Measurements from ENCODE around the gene FBXW12.

DNA sequence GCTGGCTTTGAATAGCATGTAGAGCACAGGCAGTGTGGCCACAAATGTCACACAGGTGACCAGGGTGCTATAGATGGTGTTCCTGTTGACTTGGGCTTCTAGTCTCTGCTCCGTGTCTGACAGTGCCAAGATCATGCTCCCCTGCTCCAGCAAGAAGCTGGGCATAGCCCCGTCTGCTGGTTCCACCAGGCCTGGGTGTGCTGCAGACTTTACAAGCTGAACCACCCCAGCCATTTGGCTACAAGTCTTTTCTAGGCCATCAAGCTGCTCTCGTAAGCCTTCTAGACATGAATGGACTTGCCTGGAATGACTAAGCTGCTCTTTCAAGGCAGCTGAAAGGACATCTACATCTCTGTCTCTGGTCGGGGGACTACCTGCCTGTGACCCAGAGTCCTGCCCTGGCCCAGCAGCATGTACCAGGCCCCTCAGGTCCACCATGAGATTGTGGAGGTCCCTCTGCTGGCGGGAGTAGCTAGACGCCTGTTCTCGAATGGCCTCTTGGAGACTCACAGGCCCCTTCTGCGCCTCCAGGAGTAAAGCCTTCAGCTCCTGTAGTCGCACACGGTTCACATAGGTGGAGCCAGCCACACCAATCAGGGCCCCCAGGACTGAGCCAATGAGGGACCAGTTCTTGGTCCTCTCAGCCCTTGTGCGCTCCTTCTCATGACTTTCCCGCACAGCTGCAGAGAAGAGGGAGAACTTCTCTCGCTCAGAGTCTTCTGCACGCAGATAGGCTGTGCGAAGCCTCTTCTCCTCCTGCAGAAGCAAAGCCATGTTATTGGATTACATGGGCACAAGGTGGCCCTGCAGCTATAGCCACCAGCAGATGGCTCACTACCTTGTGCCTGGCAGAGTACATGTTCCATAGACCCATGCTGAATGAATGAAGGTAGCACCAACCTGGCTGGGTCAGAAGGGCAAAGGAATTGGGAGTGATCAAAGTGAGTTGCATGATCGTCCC, 60.7 kb downstream of the FBXW12 start:
- TF ChIP-seq, protein P1, sequence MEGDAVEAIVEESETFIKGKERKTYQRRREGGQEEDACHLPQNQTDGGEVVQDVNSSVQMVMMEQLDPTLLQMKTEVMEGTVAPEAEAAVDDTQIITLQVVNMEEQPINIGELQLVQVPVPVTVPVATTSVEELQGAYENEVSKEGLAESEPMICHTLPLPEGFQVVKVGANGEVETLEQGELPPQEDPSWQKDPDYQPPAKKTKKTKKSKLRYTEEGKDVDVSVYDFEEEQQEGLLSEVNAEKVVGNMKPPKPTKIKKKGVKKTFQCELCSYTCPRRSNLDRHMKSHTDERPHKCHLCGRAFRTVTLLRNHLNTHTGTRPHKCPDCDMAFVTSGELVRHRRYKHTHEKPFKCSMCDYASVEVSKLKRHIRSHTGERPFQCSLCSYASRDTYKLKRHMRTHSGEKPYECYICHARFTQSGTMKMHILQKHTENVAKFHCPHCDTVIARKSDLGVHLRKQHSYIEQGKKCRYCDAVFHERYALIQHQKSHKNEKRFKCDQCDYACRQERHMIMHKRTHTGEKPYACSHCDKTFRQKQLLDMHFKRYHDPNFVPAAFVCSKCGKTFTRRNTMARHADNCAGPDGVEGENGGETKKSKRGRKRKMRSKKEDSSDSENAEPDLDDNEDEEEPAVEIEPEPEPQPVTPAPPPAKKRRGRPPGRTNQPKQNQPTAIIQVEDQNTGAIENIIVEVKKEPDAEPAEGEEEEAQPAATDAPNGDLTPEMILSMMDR (IDR thresholded peaks at IDR 0.05; ENCODE audit: poor library complexity, severe bottlenecking): no peak
- TF ChIP-seq RAD21 (conservative IDR thresholded peaks at IDR 0.05): no peak
- TF ChIP-seq EZH2 (IDR thresholded peaks at IDR 0.05; ENCODE audit: borderline replicate concordance, insufficient read depth, low read length, poor library complexity, severe bottlenecking): no peak
- TF ChIP-seq, protein P2, sequence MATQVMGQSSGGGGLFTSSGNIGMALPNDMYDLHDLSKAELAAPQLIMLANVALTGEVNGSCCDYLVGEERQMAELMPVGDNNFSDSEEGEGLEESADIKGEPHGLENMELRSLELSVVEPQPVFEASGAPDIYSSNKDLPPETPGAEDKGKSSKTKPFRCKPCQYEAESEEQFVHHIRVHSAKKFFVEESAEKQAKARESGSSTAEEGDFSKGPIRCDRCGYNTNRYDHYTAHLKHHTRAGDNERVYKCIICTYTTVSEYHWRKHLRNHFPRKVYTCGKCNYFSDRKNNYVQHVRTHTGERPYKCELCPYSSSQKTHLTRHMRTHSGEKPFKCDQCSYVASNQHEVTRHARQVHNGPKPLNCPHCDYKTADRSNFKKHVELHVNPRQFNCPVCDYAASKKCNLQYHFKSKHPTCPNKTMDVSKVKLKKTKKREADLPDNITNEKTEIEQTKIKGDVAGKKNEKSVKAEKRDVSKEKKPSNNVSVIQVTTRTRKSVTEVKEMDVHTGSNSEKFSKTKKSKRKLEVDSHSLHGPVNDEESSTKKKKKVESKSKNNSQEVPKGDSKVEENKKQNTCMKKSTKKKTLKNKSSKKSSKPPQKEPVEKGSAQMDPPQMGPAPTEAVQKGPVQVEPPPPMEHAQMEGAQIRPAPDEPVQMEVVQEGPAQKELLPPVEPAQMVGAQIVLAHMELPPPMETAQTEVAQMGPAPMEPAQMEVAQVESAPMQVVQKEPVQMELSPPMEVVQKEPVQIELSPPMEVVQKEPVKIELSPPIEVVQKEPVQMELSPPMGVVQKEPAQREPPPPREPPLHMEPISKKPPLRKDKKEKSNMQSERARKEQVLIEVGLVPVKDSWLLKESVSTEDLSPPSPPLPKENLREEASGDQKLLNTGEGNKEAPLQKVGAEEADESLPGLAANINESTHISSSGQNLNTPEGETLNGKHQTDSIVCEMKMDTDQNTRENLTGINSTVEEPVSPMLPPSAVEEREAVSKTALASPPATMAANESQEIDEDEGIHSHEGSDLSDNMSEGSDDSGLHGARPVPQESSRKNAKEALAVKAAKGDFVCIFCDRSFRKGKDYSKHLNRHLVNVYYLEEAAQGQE (IDR thresholded peaks at IDR 0.05; ENCODE audit: borderline replicate concordance): no peak
